ENCODE data around the gene NKD1. TPM values are rescaled to one million over a fixed set of nuclear protein-coding genes. Genes with fewer than 3 reads are reported as not detected.

NKD1 gene
- total and polyA plus RNA-seq, 2 of the 8 experiments (the other 6 are each of a cell fraction or from before 2014, with no cell fraction given), result 0.70 to 4.5 TPM

DNA sequence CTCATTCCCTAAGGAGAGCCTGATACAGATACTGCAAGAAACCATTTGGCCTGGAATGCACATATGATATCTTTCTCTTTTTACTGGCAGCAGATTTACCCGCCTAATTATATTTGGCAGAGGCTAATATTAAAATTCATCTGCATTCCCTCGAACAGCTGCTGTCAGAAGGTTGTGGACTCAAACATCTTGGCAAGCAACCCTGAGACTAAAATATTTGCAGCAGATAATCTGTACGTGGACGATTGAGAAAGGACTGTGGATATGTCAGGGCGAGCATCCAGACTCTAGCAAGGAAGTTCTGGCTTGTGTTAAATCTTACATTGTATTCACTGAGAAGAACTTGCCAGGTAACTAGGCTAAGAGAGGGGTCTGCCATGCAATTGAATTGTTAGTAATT is 67.7 kb downstream of the NKD1 start (continued):
- TF ChIP-seq BACH1 (IDR thresholded peaks at IDR 0.05; ENCODE audit: low read length) (no peak), RNF2 (IDR thresholded peaks at IDR 0.05; ENCODE audit: borderline replicate concordance, low read depth, low read length, missing control alignments, poor library complexity, severe bottlenecking) (no peak), RAD21 (IDR thresholded peaks at IDR 0.05 in 1 of 2, conservative IDR thresholded peaks at IDR 0.05 in 1 of 2; ENCODE audit: low read depth in 2 of 2, low read length in 2 of 2) (no peak), NANOG (IDR thresholded peaks at IDR 0.05; ENCODE audit: insufficient read depth, low read depth, low read length, poor library complexity, severe bottlenecking) (no peak), NRF1 (IDR thresholded peaks at IDR 0.05; ENCODE audit: low read depth, low read length) (no peak), EGR1 (IDR thresholded peaks at IDR 0.05; ENCODE audit: borderline replicate concordance, low read depth, low read length) (no peak)

All from H1 (cell line).